Spinal cord (tissue), 10 donors: ENCODE measurements around the gene ZNF91. TPM values are rescaled to one million over a fixed set of nuclear protein-coding genes. Genes with fewer than 3 reads are reported as not detected.
A peak's percentile ranks its signal among the peaks of the same experiment; 100 is the strongest.
"Not testable (repeated sequence)": the region's sequence is repeated elsewhere in the genome, so short reads cannot be mapped to it uniquely, and the experiment has no call there.

ENCODE experiments used
- DNase-seq, 6 donors: peaks; one replicate each; pipeline versions ENCODE4 v3.0.0 to v3.0.0-alpha.2; 2013 to 2015; ENCODE audit warnings: low spot score in 6 of 6, low read depth in 4 of 6
- H3K27ac ChIP-seq: one replicate; pipeline ENCODE4 v1.5.1; 2013; ENCODE audit warnings: low read depth, low read length, control low read depth
- H3K27me3 ChIP-seq: one replicate; pipeline ENCODE4 v1.6.1; 2013; ENCODE audit warnings: low read length; ENCODE audit not compliant: control insufficient read depth, insufficient read depth
- H3K36me3 ChIP-seq: one replicate; pipeline ENCODE4 v1.6.1; 2013; ENCODE audit warnings: low read length; ENCODE audit not compliant: control insufficient read depth, insufficient read depth
- H3K4me1 ChIP-seq: one replicate; pipeline ENCODE4 v1.6.1; 2013; ENCODE audit warnings: low read length; ENCODE audit not compliant: control insufficient read depth, insufficient read depth
- H3K4me3 ChIP-seq: one replicate; pipeline ENCODE4 v1.5.1; 2013; ENCODE audit warnings: low read depth, low read length, control low read depth
- H3K9me3 ChIP-seq: one replicate; pipeline ENCODE4 v1.6.1; 2013; ENCODE audit warnings: low read length; ENCODE audit not compliant: control insufficient read depth, insufficient read depth
- WGBS: methylation state at CpG from one replicate; pipeline ENCODE4 v1.1.5; 2013; ENCODE audit warnings: missing lambda C conversion rate; ENCODE audit not compliant: insufficient coverage; 5-methylcytosine and 5-hydroxymethylcytosine counted together
- long read RNA-seq, 4 donors: transcript quantifications; one replicate each; lab custom pipeline, GENCODE V29; 2026
- polyA plus RNA-seq, 2 donors: library from polyadenylated mRNA; unstranded; fragments of 120-200 nt; gene quantifications; one replicate each; pipeline ENCODE4 v1.2.1, GENCODE V29; 2013; ENCODE audit not compliant: insufficient read length in 2 of 2
- total RNA-seq, 2 donors: library from RNA; depleted of rRNA in 1 of 2; stranded (reverse); fragments of 120-200 nt in 1 of 2; fragments of >200 nt in 1 of 2; gene quantifications; one replicate each; pipeline versions ENCODE4 v1.2.3 to v1.2.4, GENCODE V29; 2013 to 2014
- donor health status: healthy.

The ZNF91 gene
- 100 to 1,000 TPM; 105 to 147 TPM for total RNA-seq
- 10 to 100 TPM; 51.6 to 63.2 TPM for polyA plus RNA-seq
- long read RNA-seq, donor 1, full-length matches to known transcripts = 33 of 33 reads
- long read RNA-seq, donor 1, partial matches to known transcripts = 0 of 33 reads
- long read RNA-seq, donor 1, other reads (novel, unspliced or antisense) = 0 of 33 reads
- long read RNA-seq, donor 2, transcript ZNF91-210 (1 exons, 2,307 nt) = major isoform, 11 of 13 reads
- long read RNA-seq, donor 2, partial matches to known transcripts = 0 of 13 reads
- long read RNA-seq, donor 2, other reads (novel, unspliced or antisense) = 0 of 13 reads
- long read RNA-seq, donor 3, full-length matches to known transcripts = 11 of 11 reads
- long read RNA-seq, donor 3, partial matches to known transcripts = 0 of 11 reads
- long read RNA-seq, donor 3, other reads (novel, unspliced or antisense) = 0 of 11 reads
- long read RNA-seq, donor 4, full-length matches to known transcripts = 33 of 38 reads
- long read RNA-seq, donor 4, partial matches to known transcripts = 5 of 38 reads
- long read RNA-seq, donor 4, other reads (novel, unspliced or antisense) = 0 of 38 reads

DNA sequence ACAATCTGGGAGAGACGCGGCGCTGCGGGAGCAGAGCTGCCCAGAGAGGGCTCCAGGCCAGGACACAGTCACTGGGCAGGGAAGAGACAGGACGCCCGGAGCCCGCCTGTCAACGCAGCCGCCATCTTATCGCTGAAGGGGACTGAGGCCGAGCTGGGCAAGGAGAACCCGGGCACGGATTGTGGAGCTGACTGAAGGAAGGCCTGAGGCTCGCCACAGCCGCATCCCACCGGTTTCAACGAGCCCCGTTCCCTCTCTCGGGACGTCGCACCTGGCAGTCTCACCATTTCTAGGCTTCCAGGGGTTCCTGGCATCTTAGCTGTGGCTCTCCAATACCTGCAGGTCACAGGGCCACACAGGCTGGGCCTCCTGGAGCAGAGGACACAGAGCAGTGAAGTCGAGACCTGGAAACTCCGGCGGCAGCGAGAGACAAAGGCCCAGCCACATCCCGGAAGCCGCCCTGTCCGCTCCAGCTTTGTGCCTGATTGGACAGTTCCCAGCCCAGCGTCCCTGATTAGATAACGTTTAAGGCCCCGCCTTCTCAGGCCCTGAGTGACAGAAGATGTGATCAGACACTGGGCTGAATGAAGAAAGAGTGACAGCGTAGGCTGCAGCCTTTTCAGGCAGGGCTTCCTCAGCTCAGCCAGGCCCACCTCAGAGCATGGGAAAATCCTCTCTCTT, at the start of gene ZNF91:
Gene ZNF91 (minus strand): TSS at position 431 of the 681 bp plus-strand sequence. CDS start 117 bp downstream, at position 314.
- H3K36me3 ChIP-seq = peaks cover 3% of the 10 kb centered on the region
- H3K4me1 ChIP-seq = peaks cover 12% of the 10 kb centered on the region
- 0% methylated on average over 32 of the region's 32 CpGs for WGBS
- DNase-seq = peak; percentile 91 to 100 (median 96)
- no peaks in the 10 kb centered on the region for H3K27me3 ChIP-seq
- peak within 1 kb of the TSS; percentile 85 for H3K27ac ChIP-seq
- H3K4me3 ChIP-seq = peak within 1 kb of the TSS; percentile 59
- no peaks in the 10 kb centered on the region for H3K9me3 ChIP-seq

DNA sequence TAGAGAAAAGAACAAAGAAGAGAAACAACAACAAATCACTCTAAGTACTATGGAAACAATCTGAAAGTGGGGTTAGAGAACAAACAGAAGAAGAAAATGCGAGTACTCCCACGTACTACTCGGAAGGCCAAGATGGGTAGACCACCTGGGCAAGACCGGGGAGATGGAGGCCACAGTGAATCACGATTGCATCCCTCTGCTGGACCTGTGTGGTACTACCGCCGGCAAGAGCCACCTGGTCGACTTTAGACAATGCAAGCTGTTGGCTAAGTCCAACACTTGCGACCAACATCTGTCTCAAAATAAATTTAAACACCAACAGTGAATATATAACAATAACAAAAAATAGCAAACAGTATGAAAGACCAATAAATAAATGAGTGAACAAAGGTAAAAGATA, 45.5 kb upstream of the ZNF91 start:
- H3K9me3 ChIP-seq = peaks cover 5% of the 10 kb centered on the region
- DNase-seq = no peak
- no peaks in the 10 kb centered on the region for H3K36me3 ChIP-seq
- H3K4me1 ChIP-seq = no peaks in the 10 kb centered on the region
- no peak overlapping the region for H3K27ac ChIP-seq
- 58% methylated on average over 5 of the region's 9 CpGs for WGBS
- H3K27me3 ChIP-seq = no peaks in the 10 kb centered on the region
- no peak overlapping the region for H3K4me3 ChIP-seq

DNA sequence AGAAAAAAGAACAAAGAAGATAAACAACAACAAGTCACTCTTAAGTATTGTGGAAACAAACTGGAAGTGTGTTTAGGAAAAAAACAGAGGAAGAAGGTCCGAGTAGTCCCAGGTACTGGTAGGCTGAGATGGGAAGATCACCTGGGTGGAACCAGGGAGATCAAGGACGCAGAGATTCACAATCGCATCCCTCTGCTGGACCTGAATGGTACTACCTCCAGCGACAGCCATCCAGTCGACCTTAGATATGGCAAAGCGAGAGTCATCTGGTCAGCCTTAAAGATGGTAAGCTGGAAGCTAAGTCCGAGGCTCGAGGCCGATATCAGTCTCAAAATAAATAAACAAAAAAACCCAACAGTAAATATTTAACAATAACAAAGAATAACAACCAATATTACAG, 44.9 kb upstream of the ZNF91 start:
- Histone ChIP-seq H3K4me1 (no peaks in the 10 kb centered on the region), H3K27ac (no peak overlapping the region), H3K36me3 (no peaks in the 10 kb centered on the region), H3K9me3 (peaks cover 5% of the 10 kb centered on the region), H3K27me3 (no peaks in the 10 kb centered on the region), H3K4me3 (no peak overlapping the region)
- 82% methylated on average over 3 of the region's 9 CpGs for WGBS
- no peak for DNase-seq

DNA sequence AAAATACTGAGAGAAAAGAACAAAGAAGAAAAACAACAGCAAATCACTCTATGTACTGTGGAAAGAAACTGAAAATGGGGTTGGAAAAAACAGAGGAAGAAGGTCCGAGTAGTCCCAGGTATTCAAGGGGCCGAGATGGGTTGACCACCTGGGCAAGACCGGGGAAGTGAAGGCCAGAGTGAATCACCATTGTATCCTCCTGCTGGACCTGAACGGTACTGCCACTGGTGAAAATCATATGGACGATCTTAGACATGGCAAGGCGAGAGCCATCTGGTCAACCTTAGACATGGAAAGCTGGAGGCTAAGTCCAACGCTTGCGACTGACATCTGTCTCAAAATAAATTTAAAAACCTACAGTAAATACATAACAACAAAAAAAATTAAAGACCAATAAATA, 44.4 kb upstream of the ZNF91 start:
- Histone ChIP-seq H3K27me3 (no peaks in the 10 kb centered on the region), H3K36me3 (no peaks in the 10 kb centered on the region), H3K4me1 (no peaks in the 10 kb centered on the region), H3K9me3 (peaks cover 5% of the 10 kb centered on the region), H3K27ac (no peak overlapping the region), H3K4me3 (no peak overlapping the region)
- WGBS = 85% methylated on average over 4 of the region's 8 CpGs
- DNase-seq = no peak

DNA sequence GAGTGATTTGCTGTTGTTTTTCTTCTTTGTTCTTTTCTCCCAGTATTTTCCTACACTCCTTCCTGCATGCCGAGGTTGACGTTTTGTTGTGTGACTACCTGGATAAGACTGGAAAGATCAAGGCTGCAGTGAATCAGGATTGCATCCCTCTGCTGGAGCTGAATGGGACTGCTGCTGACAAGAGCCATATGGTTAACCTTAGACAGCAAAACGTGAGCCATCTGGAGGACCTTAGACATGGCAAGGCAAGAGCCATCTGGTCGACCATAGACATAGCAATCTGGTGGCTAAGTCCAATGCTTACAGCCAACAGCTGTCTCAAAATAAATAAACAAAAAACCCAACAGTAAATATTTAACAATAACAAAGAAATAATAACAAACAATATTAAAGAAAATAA, 42.6 kb upstream of the ZNF91 start:
- Histone ChIP-seq H3K4me3 (no peak overlapping the region), H3K27me3 (no peaks in the 10 kb centered on the region), H3K36me3 (no peaks in the 10 kb centered on the region), H3K4me1 (no peaks in the 10 kb centered on the region), H3K27ac (no peak overlapping the region), H3K9me3 (peaks cover 5% of the 10 kb centered on the region)
- DNase-seq = no peak
- 95% methylated on average over 3 of the region's 4 CpGs for WGBS

DNA sequence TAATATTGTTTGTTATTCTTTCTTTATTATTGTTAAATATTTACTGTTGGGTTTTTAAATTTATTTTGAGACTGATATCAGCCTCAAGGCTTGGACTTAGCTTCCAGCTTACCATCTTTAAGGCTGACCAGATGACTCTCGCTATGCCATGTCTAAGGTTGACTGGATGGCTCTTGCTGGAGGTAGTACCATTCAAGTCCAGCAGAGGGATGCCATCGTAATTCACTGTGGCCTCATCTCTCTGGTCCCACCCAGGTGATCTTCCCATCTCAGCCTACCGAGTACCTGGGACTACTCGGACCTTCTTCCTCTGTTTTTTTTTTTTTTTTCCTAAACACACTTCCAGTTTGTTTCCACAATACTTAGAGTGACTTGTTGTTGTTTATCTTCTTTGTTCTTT, 41.7 kb upstream of the ZNF91 start:
- peaks cover 5% of the 10 kb centered on the region for H3K9me3 ChIP-seq

DNA sequence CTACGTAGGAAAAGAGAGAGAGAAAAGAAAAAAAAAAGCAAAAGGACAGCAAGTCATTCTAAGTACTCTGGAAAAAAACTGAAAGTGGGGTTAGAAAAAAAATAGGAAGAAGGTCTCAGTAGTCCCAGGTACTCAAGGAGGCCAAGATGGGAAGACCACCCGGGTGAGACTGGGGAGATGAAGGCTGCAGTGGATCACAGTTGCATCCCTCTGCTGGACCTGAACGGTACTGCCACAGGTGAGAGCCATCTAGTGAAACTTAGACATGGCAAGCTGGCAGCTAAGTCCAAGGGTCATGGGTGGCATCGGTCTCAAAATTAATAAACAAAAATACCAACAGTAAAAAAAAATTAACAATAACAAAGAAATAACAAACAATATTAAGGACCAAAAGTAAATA, 41.0 kb upstream of the ZNF91 start:
- 59% methylated on average over 3 of the region's 4 CpGs for WGBS
- no peak overlapping the region for H3K4me3 ChIP-seq
- no peaks in the 10 kb centered on the region for H3K4me1 ChIP-seq
- H3K27me3 ChIP-seq = no peaks in the 10 kb centered on the region
- H3K27ac ChIP-seq = no peak overlapping the region
- peaks cover 5% of the 10 kb centered on the region for H3K9me3 ChIP-seq
- DNase-seq = no peak
- H3K36me3 ChIP-seq = no peaks in the 10 kb centered on the region

More for the DNA sequence above, 41.7 kb upstream of the ZNF91 start:
- WGBS = 86% methylated on average over 1 of the region's 4 CpGs
- Histone ChIP-seq H3K36me3 (no peaks in the 10 kb centered on the region), H3K27me3 (no peaks in the 10 kb centered on the region), H3K4me1 (no peaks in the 10 kb centered on the region), H3K4me3 (no peak overlapping the region), H3K27ac (no peak overlapping the region)
- no peak for DNase-seq

DNA sequence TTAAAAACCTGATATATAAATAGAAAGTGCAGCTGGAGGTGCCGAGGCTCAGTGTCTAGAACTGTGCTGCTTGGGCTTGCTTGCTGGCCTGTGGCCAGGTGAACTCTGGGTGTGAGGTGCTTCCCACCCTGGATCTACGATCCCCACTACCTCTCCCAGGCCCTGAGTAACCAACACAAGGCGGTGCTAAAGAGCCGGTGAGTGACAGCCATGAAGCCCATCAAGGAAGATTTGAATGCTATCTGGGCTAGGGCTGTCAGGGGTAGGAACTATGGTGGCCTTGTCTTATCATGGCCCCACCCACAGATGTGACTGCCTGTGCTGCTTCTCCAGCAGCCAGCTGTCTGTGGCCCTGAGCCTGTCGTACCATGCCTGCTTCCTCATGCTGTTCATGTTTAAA, 25.6 kb upstream of the ZNF91 start:
- no peaks in the 10 kb centered on the region for H3K27me3 ChIP-seq
- DNase-seq = no peak
- no peaks in the 10 kb centered on the region for H3K36me3 ChIP-seq
- no peaks in the 10 kb centered on the region for H3K9me3 ChIP-seq
- 60% methylated on average over 3 of the region's 5 CpGs for WGBS
- H3K4me1 ChIP-seq = peaks cover 2% of the 10 kb centered on the region
- no peak overlapping the region for H3K27ac ChIP-seq
- H3K4me3 ChIP-seq = no peak overlapping the region

DNA sequence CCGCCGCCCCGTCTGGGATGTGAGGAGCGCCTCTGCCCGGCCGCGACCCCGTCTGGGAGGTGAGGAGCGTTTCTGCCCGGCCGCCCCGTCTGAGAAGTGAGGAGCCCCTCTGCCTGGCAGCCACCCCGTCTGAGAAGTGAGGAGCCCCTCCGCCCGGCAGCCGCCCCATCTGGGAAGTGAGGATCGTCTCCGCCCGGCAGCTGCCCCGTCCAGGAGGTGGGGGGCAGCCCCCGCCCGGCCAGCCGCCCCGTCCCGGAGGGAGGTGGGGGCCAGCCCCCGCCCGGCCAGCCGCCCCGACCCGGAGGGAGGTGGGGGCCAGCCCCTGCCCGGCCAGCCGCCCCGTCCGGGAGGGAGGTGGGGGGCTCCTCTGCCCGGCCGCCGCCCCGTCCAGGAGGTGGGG, 24.0 kb upstream of the ZNF91 start:
- not testable (repeated sequence) for H3K4me3 ChIP-seq, H3K27ac ChIP-seq, DNase-seq, H3K9me3 ChIP-seq, H3K27me3 ChIP-seq, H3K36me3 ChIP-seq
- H3K4me1 ChIP-seq = peaks cover 11% of the 10 kb centered on the region
- WGBS = 94% methylated on average over 16 of the region's 38 CpGs
